DND-41 (cell line): ENCODE results near the gene PLEKHH1.

Experiments
- ATAC-seq: fragments of 200-7000 bp; cut with Tn5 transposase; 3 replicates; pipeline ENCODE4 v1.9.1; 2021; ENCODE audit warnings: low read depth; ENCODE audit not compliant: insufficient read depth
- DNase-seq: peaks from one replicate; pipeline ENCODE4 v3.0.0-alpha.2; 2020
- H2AFZ ChIP-seq: 2 replicates; pipeline ENCODE4 v1.6.0; 2012; ENCODE audit warnings: low read depth, low read length
- H3K27ac ChIP-seq: 2 replicates; pipeline ENCODE4 v1.5.1; 2012; ENCODE audit warnings: low read length, inconsistent platforms
- H3K27me3 ChIP-seq: fragments of 200-600 bp; sonication (generic); 2 replicates; pipeline ENCODE4 v1.6.0; 2012; ENCODE audit warnings: low read length, mild to moderate bottlenecking, inconsistent platforms; ENCODE audit not compliant: insufficient read depth, poor library complexity
- H3K36me3 ChIP-seq: 2 replicates; pipeline ENCODE4 v1.5.1; 2012; ENCODE audit warnings: low read length, inconsistent platforms; ENCODE audit not compliant: insufficient read depth
- H3K4me1 ChIP-seq: 2 replicates; pipeline ENCODE4 v1.5.1; 2012; ENCODE audit warnings: mild to moderate bottlenecking, low read length; ENCODE audit not compliant: insufficient read depth
- H3K4me2 ChIP-seq: 2 replicates; pipeline ENCODE4 v1.6.0; 2012; ENCODE audit warnings: mild to moderate bottlenecking, moderate library complexity, low read length, inconsistent platforms; ENCODE audit not compliant: insufficient read depth
- H3K4me3 ChIP-seq, 2 experiments: fragments of 200-600 bp in 1 of 2; shearing (Covaris generic) in 1 of 2; 2 replicates each; pipeline ENCODE4 v1.5.1; 2012 to 2016; ENCODE audit warnings: inconsistent platforms in 2 of 2, low read length in 2 of 2, mild to moderate bottlenecking in 2 of 2, low read depth in 1 of 2, moderate library complexity in 1 of 2
- H3K79me2 ChIP-seq: 2 replicates; pipeline ENCODE4 v1.6.0; 2012; ENCODE audit warnings: low read length, inconsistent platforms; ENCODE audit not compliant: insufficient read depth
- H3K9ac ChIP-seq: 2 replicates; pipeline ENCODE4 v1.6.0; 2012; ENCODE audit warnings: low read depth, mild to moderate bottlenecking, inconsistent platforms, low read length, moderate library complexity
- H3K9me3 ChIP-seq: 2 replicates; pipeline ENCODE4 v1.5.1; 2012; ENCODE audit warnings: low read length, moderate library complexity, mild to moderate bottlenecking, inconsistent platforms; ENCODE audit not compliant: insufficient read depth, severe bottlenecking
- H4K20me1 ChIP-seq: 2 replicates; pipeline ENCODE4 v1.6.0; 2012; ENCODE audit warnings: low read length; ENCODE audit not compliant: insufficient read depth
- CTCF ChIP-seq: IDR thresholded peaks from 2 replicates; pipeline ENCODE4 v1.5.1; 2012; ENCODE audit warnings: borderline replicate concordance, low read length, moderate library complexity, mild to moderate bottlenecking; ENCODE audit not compliant: poor library complexity, severe bottlenecking; ENCODE audit errors: extremely low read depth
- EZH2 ChIP-seq: IDR thresholded peaks from 3 replicates; pipeline ENCODE4 v1.6.1; 2012; ENCODE audit warnings: borderline replicate concordance, low read depth, mild to moderate bottlenecking, moderate library complexity, low read length, inconsistent platforms; ENCODE audit not compliant: severe bottlenecking

PLEKHH1 gene

GRCh38 chr14:67571275-67571990, 38.3 kb downstream of the PLEKHH1 start:
- Histone ChIP-seq H3K9ac (no peak overlapping the region), H3K4me3 (no peak overlapping the region), H3K79me2 (no peaks in the 10 kb centered on the region), H3K4me2 (no peak overlapping the region), H3K27ac (no peak overlapping the region), H3K4me1 (no peaks in the 10 kb centered on the region), H4K20me1 (no peaks in the 10 kb centered on the region; the same call in 1 of the 2 replicates), H3K9me3 (no peaks in the 10 kb centered on the region), H3K27me3 (peaks cover 7% of the 10 kb centered on the region), H2AFZ (no peak overlapping the region), H3K36me3 (no peaks in the 10 kb centered on the region)
- peak; percentile 95 for ATAC-seq
- peak; percentile 97 for TF ChIP-seq CTCF
- TF ChIP-seq EZH2, result no peak
- peak; percentile 70 for DNase-seq

GRCh38 chr14:67571991-67572323, 38.9 kb downstream of the PLEKHH1 start:
- H2AFZ ChIP-seq, result no peak overlapping the region
- H3K4me2 ChIP-seq, result no peak overlapping the region
- H3K36me3 ChIP-seq, result no peaks in the 10 kb centered on the region
- H3K27me3 ChIP-seq, result peaks cover 7% of the 10 kb centered on the region
- no peaks in the 10 kb centered on the region for H3K79me2 ChIP-seq
- no peak for DNase-seq
- no peak overlapping the region for H3K4me3 ChIP-seq
- H3K9ac ChIP-seq, result no peak overlapping the region
- no peak overlapping the region for H3K27ac ChIP-seq
- no peaks in the 10 kb centered on the region for H3K9me3 ChIP-seq
- H4K20me1 ChIP-seq, result no peaks in the 10 kb centered on the region; the same call in 1 of the 2 replicates
- no peaks in the 10 kb centered on the region for H3K4me1 ChIP-seq
- TF ChIP-seq EZH2 (no peak), CTCF (no peak)
- no peak for ATAC-seq

GRCh38 chr14:67572608-67573007, 39.5 kb downstream of the PLEKHH1 start:
- H3K36me3 ChIP-seq, result no peaks in the 10 kb centered on the region
- H3K4me3 ChIP-seq, result no peak overlapping the region
- H3K79me2 ChIP-seq, result no peaks in the 10 kb centered on the region
- H3K9me3 ChIP-seq, result no peaks in the 10 kb centered on the region
- peaks cover under 1% of the 10 kb centered on the region for H3K27me3 ChIP-seq
- ATAC-seq (no peak), DNase-seq (no peak)
- H3K4me2 ChIP-seq, result no peak overlapping the region
- no peak overlapping the region for H3K9ac ChIP-seq
- no peaks in the 10 kb centered on the region; the same call in 1 of the 2 replicates for H4K20me1 ChIP-seq
- H2AFZ ChIP-seq, result no peak overlapping the region
- TF ChIP-seq CTCF (no peak), EZH2 (no peak)
- no peaks in the 10 kb centered on the region for H3K4me1 ChIP-seq
- no peak overlapping the region for H3K27ac ChIP-seq
